H9 (cell line): ENCODE data around the gene EIF2AK2. TPM values are rescaled to one million over a fixed set of nuclear protein-coding genes. Genes with fewer than 3 reads are reported as not detected.

Source experiments
- DNase-seq: peaks from one replicate; pipeline ENCODE4 v3.0.0-alpha.2; 2017
- H2AFZ ChIP-seq: one replicate; pipeline ENCODE4 v1.6.1; 2013; ENCODE audit warnings: mild to moderate bottlenecking, low read length, control low read depth, moderate library complexity
- H2AK5ac ChIP-seq: 2 replicates; pipeline ENCODE4 v1.6.1; 2013; ENCODE audit warnings: low read length, control low read depth, mixed read lengths; ENCODE audit not compliant: insufficient read length
- H2BK120ac ChIP-seq: one replicate; pipeline ENCODE4 v1.6.1; 2013; ENCODE audit warnings: low read depth, mild to moderate bottlenecking, low read length, control low read depth, inconsistent platforms; ENCODE audit not compliant: poor library complexity, severe bottlenecking
- H2BK12ac ChIP-seq: 2 replicates; pipeline ENCODE4 v1.6.1; 2013; ENCODE audit warnings: low read length, control low read depth, mixed read lengths, low read depth; ENCODE audit not compliant: insufficient read length
- H2BK15ac ChIP-seq: 2 replicates; pipeline ENCODE4 v1.6.1; 2013; ENCODE audit warnings: low read depth, low read length, control low read depth
- H2BK20ac ChIP-seq: one replicate; pipeline ENCODE4 v1.6.1; 2013; ENCODE audit warnings: low read depth, mild to moderate bottlenecking, low read length, control low read depth, inconsistent platforms; ENCODE audit not compliant: poor library complexity, severe bottlenecking
- H2BK5ac ChIP-seq: 2 replicates; pipeline ENCODE4 v1.6.1; 2013; ENCODE audit warnings: low read length, control low read depth, mixed read lengths; ENCODE audit not compliant: insufficient read length
- H3K14ac ChIP-seq: 2 replicates; pipeline ENCODE4 v1.6.1; 2013; ENCODE audit warnings: low read length, control low read depth; ENCODE audit not compliant: insufficient read depth
- H3K18ac ChIP-seq: 2 replicates; pipeline ENCODE4 v1.6.1; 2013; ENCODE audit warnings: low read depth, mild to moderate bottlenecking, mixed read lengths, low read length, control low read depth; ENCODE audit not compliant: insufficient read length
- H3K23ac ChIP-seq: 2 replicates; pipeline ENCODE4 v1.6.1; 2013; ENCODE audit warnings: low read length, control low read depth, mixed read lengths, low read depth; ENCODE audit not compliant: insufficient read length
- H3K23me2 ChIP-seq: 2 replicates; pipeline ENCODE4 v1.6.1; 2013; ENCODE audit warnings: low read depth, mild to moderate bottlenecking, mixed read lengths, low read length, control low read depth; ENCODE audit not compliant: insufficient read length, poor library complexity, severe bottlenecking
- H3K27ac ChIP-seq: 2 replicates; pipeline ENCODE4 v1.5.1; 2013; ENCODE audit warnings: low read length, control low read depth, mixed read lengths, low read depth; ENCODE audit not compliant: insufficient read length
- H3K27me3 ChIP-seq: 2 replicates; pipeline ENCODE4 v1.6.1; 2013; ENCODE audit warnings: low read length, control low read depth, inconsistent platforms; ENCODE audit not compliant: insufficient read depth
- H3K4ac ChIP-seq: 2 replicates; pipeline ENCODE4 v1.6.1; 2013; ENCODE audit warnings: low read depth, mild to moderate bottlenecking, control low read depth, inconsistent platforms, low read length, moderate library complexity
- H3K4me1 ChIP-seq: 2 replicates; pipeline ENCODE4 v1.6.1; 2013; ENCODE audit warnings: low read length, control low read depth, inconsistent platforms; ENCODE audit not compliant: insufficient read depth
- H3K4me2 ChIP-seq: 2 replicates; pipeline ENCODE4 v1.6.1; 2013; ENCODE audit warnings: low read length, control low read depth, mixed read lengths; ENCODE audit not compliant: insufficient read length, insufficient read depth
- H3K56ac ChIP-seq: 2 replicates; pipeline ENCODE4 v1.6.1; 2013; ENCODE audit warnings: low read depth, mild to moderate bottlenecking, mixed read lengths, low read length, control low read depth; ENCODE audit not compliant: insufficient read length
- H3K79me1 ChIP-seq: 2 replicates; pipeline ENCODE4 v1.6.1; 2013; ENCODE audit warnings: low read depth, mild to moderate bottlenecking, moderate library complexity, low read length, control low read depth, inconsistent platforms; ENCODE audit not compliant: insufficient read depth, poor library complexity, severe bottlenecking
- H3K79me2 ChIP-seq: 2 replicates; pipeline ENCODE4 v1.6.1; 2013; ENCODE audit warnings: low read length, control low read depth, inconsistent platforms; ENCODE audit not compliant: insufficient read depth
- H3K9ac ChIP-seq: 2 replicates; pipeline ENCODE4 v1.6.1; 2013; ENCODE audit warnings: low read length, control low read depth, mixed read lengths; ENCODE audit not compliant: insufficient read length; ENCODE audit errors: extremely low read depth
- H3K9me3 ChIP-seq: one replicate; pipeline ENCODE4 v1.6.1; 2013; ENCODE audit warnings: low read depth, low read length, inconsistent platforms; ENCODE audit not compliant: control insufficient read depth
- H3T11ph ChIP-seq: one replicate; pipeline ENCODE4 v1.6.1; 2013; ENCODE audit warnings: mild to moderate bottlenecking, low read length, control low read depth, inconsistent platforms
- H4K20me1 ChIP-seq: one replicate; pipeline ENCODE4 v1.6.1; 2013; ENCODE audit not compliant: control insufficient read depth, insufficient read length, insufficient read depth
- H4K5ac ChIP-seq: 2 replicates; pipeline ENCODE4 v1.6.1; 2013; ENCODE audit warnings: low read depth, mild to moderate bottlenecking, mixed read lengths, low read length, control low read depth; ENCODE audit not compliant: insufficient read length
- H4K8ac ChIP-seq: replicated peaks from 2 replicates; pipeline ENCODE4 v1.6.1; 2013; ENCODE audit warnings: low read length, control low read depth, mixed read lengths, low read depth; ENCODE audit not compliant: insufficient read length
- H4K91ac ChIP-seq: 2 replicates; pipeline ENCODE4 v1.6.1; 2013; ENCODE audit warnings: low read depth, mild to moderate bottlenecking, moderate library complexity, mixed read lengths, low read length, control low read depth; ENCODE audit not compliant: insufficient read length
- H3K27ac Mint-ChIP-seq, 3 experiments: 2 replicates in 2 of 3; 3 replicates in 1 of 3; pipeline ENCODE4 v1.8.0; 2020 to 2021; ENCODE audit warnings: mixed read lengths in 3 of 3, mild to moderate bottlenecking in 1 of 3, moderate library complexity in 1 of 3
- H3K27me3 Mint-ChIP-seq: 2 replicates; pipeline ENCODE4 v1.8.0; 2021; ENCODE audit warnings: low read depth, mild to moderate bottlenecking, moderate library complexity, mixed read lengths
- H3K36me3 Mint-ChIP-seq, 3 experiments: 2 replicates in 2 of 3; 3 replicates in 1 of 3; pipeline ENCODE4 v1.8.0; 2020 to 2021; ENCODE audit warnings: low read depth in 3 of 3, mixed read lengths in 3 of 3; ENCODE audit not compliant: insufficient read depth in 1 of 3
- H3K4me1 Mint-ChIP-seq, 2 experiments: 2 replicates each; pipeline ENCODE4 v1.8.0; 2020; ENCODE audit warnings: mixed read lengths in 2 of 2
- H3K4me3 Mint-ChIP-seq, 2 experiments: 2 replicates in 1 of 2; 3 replicates in 1 of 2; pipeline ENCODE4 v1.8.0; 2020 to 2021; ENCODE audit warnings: mild to moderate bottlenecking in 2 of 2, mixed read lengths in 2 of 2, moderate library complexity in 1 of 2
- H3K9me3 Mint-ChIP-seq, 2 experiments: 2 replicates in 1 of 2; 3 replicates in 1 of 2; pipeline ENCODE4 v1.8.0; 2020; ENCODE audit warnings: mild to moderate bottlenecking in 2 of 2, mixed read lengths in 2 of 2, moderate library complexity in 1 of 2
- WGBS: extraction: QIAGEN DNeasy Blood & Tissue Kit; methylation state at CpG from one replicate; pipeline ENCODE4 v1.1.7; 2013; ENCODE audit warnings: missing lambda C conversion rate, low lambda C conversion rate, mixed read lengths; ENCODE audit not compliant: insufficient read length; ENCODE audit errors: extremely low coverage; 5-methylcytosine and 5-hydroxymethylcytosine counted together
- total RNA-seq: library from RNA; stranded (reverse); gene quantifications from 2 replicates; pipeline ENCODE4 v1.2.1, GENCODE V29; 2021
- TF ChIP-seq, protein P1 (sequence below): fragments of 200-600 bp; sonication (generic); conservative IDR thresholded peaks from 3 replicates; pipeline ENCODE4 v1.8.0; 2021; ENCODE audit warnings: antibody characterized with exemption, mild to moderate bottlenecking

EIF2AK2 gene
- total RNA-seq, 1 experiment from 2014 or later, result 55.7 TPM

DNA sequence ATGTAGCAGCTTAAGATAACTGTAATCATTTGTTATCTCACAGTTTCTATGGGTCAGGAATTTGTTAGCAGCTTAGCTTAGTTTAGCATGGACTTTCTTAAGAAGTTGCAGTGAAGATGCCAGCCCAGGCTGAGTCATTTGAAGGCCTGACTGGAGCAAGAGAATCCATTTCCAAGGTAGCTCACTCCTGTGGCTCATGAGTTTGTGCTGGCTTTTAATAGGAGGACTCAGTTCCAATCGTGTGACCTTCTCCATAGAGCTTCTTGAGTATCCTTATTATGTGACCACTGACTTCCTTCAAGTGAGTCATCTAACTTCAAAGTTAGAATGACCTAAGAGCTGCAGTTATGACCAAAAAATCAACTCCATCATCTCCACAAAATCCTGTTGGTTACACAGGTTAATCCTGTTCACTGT lies 71.0 kb downstream of the EIF2AK2 start:
- no peak overlapping the region for H3K27ac ChIP-seq
- H3K4me3 Mint-ChIP-seq, result no peak overlapping the region
- H3T11ph ChIP-seq, result no peak overlapping the region

More for the DNA sequence above, 71.0 kb downstream of the EIF2AK2 start:
- H4K5ac ChIP-seq, result no peak overlapping the region
- Mint-ChIP-seq H3K27me3 (no peaks in the 10 kb centered on the region), H3K4me1 (peaks cover 4 to 5% of the 10 kb centered on the region in 2 experiments; a peak in 2 of 4 replicates), H3K27ac (no peak overlapping the region), H3K36me3 (peaks cover 0 to 10% (median 1%) of the 10 kb centered on the region in 3 experiments; a peak in 1 of 7 replicates), H3K9me3 (no peaks in the 10 kb centered on the region)
- H4K91ac ChIP-seq, result no peak overlapping the region
- H3K4ac ChIP-seq, result no peak overlapping the region
- H3K27me3 ChIP-seq, result no peaks in the 10 kb centered on the region
- TF ChIP-seq, protein P1, sequence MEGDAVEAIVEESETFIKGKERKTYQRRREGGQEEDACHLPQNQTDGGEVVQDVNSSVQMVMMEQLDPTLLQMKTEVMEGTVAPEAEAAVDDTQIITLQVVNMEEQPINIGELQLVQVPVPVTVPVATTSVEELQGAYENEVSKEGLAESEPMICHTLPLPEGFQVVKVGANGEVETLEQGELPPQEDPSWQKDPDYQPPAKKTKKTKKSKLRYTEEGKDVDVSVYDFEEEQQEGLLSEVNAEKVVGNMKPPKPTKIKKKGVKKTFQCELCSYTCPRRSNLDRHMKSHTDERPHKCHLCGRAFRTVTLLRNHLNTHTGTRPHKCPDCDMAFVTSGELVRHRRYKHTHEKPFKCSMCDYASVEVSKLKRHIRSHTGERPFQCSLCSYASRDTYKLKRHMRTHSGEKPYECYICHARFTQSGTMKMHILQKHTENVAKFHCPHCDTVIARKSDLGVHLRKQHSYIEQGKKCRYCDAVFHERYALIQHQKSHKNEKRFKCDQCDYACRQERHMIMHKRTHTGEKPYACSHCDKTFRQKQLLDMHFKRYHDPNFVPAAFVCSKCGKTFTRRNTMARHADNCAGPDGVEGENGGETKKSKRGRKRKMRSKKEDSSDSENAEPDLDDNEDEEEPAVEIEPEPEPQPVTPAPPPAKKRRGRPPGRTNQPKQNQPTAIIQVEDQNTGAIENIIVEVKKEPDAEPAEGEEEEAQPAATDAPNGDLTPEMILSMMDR, result no peak
- H2BK120ac ChIP-seq, result no peak overlapping the region
- no peak overlapping the region for H2AFZ ChIP-seq
- H3K18ac ChIP-seq, result no peak overlapping the region
- DNase-seq, result no peak
- no peak overlapping the region for H3K9ac ChIP-seq
- no peaks in the 10 kb centered on the region for H3K4me1 ChIP-seq
- WGBS, result no CpG with 5 or more reads among the region's 1 CpG
- no peak overlapping the region for H3K4me2 ChIP-seq
- H2BK15ac ChIP-seq, result no peak overlapping the region
- no peak overlapping the region for H3K14ac ChIP-seq
- no peaks in the 10 kb centered on the region for H4K20me1 ChIP-seq
- peaks cover 2% of the 10 kb centered on the region for H3K23me2 ChIP-seq
- no peak overlapping the region for H3K23ac ChIP-seq
- H3K9me3 ChIP-seq, result no peaks in the 10 kb centered on the region
- H3K56ac ChIP-seq, result no peak overlapping the region
- H3K79me2 ChIP-seq, result no peaks in the 10 kb centered on the region
- no peak overlapping the region for H2BK5ac ChIP-seq
- H4K8ac ChIP-seq, result no peak overlapping the region
- H2BK20ac ChIP-seq, result no peak overlapping the region
- H3K79me1 ChIP-seq, result no peaks in the 10 kb centered on the region
- H2BK12ac ChIP-seq, result no peak overlapping the region
- H2AK5ac ChIP-seq, result no peak overlapping the region
